ENCODE results near the gene GDF7.

GRCh38 chr2:20724500-20725053 lies 57.6 kb downstream of the GDF7 start:
- TF ChIP-seq, protein P1, sequence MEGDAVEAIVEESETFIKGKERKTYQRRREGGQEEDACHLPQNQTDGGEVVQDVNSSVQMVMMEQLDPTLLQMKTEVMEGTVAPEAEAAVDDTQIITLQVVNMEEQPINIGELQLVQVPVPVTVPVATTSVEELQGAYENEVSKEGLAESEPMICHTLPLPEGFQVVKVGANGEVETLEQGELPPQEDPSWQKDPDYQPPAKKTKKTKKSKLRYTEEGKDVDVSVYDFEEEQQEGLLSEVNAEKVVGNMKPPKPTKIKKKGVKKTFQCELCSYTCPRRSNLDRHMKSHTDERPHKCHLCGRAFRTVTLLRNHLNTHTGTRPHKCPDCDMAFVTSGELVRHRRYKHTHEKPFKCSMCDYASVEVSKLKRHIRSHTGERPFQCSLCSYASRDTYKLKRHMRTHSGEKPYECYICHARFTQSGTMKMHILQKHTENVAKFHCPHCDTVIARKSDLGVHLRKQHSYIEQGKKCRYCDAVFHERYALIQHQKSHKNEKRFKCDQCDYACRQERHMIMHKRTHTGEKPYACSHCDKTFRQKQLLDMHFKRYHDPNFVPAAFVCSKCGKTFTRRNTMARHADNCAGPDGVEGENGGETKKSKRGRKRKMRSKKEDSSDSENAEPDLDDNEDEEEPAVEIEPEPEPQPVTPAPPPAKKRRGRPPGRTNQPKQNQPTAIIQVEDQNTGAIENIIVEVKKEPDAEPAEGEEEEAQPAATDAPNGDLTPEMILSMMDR (IDR thresholded peaks at IDR 0.05): no peak
- TF ChIP-seq POLR2A (IDR thresholded peaks at IDR 0.05): no peak
